GM18873 (cell line): ENCODE measurements around the gene SLC10A4.

Source experiments
- ATAC-seq: cut with Tn5 transposase; IDR thresholded peaks from one replicate; pipeline ENCODE4 v1.9.1; 2021; ENCODE audit warnings: mild to moderate bottlenecking, moderate library complexity, moderate number of reproducible peaks; ENCODE audit not compliant: unreplicated experiment, low FRiP score

SLC10A4 gene

DNA sequence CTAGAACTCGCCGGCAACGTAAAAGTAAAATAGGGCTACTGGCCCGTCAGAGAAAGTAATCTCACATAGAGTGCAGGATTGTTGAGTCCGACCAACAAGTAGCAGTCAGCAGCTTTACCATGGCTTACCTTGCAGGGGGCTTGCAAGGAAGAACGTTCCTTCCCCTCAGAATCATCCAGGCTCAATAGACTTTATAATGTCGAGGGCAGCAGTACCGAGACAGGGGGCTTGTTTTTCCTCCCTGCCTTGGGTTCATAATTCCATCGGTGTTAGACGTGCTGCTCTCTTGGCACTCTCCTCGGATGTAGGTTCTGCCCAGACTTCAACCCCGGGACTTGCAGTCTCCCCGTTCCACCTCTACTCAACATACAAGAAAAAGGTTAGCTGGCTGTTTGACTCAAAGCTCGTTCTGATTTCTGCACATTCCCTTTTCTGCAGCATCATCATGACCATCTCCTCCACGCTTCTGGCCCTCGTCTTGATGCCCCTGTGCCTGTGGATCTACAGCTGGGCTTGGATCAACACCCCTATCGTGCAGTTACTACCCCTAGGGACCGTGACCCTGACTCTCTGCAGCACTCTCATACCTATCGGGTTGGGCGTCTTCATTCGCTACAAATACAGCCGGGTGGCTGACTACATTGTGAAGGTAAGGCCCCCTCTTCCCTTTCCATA is 1.5 kb downstream of the SLC10A4 start:
- no peak for ATAC-seq

DNA sequence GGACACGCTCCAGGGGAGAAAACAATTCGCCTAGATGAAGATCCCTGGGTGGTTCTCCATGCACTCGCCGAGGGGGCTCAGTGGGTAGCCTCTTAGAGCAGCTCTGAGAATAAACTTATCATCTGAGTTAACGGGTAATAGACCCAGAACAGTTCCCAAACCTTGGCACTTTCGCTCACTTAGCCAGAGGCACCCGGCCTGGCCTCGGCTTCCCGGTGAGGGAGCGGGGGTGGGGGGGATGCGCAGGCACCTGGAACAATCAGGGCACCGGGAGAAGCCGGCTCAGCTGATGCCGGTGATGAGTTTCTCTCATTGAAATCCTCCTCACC is 6.5 kb downstream of the SLC10A4 start:
- no peak for ATAC-seq

DNA sequence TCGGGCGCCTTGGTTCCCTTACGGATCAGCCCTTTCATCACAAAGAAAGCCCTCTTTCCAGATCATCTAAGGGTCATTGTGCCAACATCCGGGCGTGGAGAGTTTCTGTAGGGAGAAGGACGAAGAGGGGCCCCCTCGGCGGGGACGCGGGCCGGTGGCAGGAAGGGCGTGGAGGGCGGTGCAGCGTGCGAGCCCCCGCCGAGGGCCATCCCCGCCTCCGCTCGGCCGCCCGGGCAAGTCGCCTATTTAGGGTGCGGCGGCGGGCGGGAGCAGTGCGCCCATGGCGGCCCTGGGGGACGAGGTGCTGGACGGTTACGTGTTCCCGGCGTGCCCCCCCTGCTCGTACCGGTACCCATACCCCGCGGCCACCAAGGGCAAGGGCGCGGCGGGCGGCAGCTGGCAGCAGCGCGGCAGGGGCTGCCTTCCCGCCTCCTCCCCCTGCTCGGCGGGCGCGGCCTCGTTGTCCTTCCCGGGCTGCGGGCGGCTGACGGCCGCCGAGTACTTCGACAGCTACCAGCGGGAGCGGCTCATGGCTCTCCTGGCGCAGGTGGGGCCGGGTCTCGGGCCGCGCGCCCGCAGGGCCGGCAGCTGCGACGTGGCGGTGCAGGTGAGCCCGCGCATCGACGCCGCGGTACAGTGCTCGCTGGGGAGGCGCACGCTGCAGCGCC is 7.0 kb downstream of the SLC10A4 start, which contains the start of gene ZAR1:
ZAR1 (plus strand) TSS at position 241 of the 668 bp plus-strand sequence; CDS start at position 281, 40 bp downstream.
- ATAC-seq: no peak

DNA sequence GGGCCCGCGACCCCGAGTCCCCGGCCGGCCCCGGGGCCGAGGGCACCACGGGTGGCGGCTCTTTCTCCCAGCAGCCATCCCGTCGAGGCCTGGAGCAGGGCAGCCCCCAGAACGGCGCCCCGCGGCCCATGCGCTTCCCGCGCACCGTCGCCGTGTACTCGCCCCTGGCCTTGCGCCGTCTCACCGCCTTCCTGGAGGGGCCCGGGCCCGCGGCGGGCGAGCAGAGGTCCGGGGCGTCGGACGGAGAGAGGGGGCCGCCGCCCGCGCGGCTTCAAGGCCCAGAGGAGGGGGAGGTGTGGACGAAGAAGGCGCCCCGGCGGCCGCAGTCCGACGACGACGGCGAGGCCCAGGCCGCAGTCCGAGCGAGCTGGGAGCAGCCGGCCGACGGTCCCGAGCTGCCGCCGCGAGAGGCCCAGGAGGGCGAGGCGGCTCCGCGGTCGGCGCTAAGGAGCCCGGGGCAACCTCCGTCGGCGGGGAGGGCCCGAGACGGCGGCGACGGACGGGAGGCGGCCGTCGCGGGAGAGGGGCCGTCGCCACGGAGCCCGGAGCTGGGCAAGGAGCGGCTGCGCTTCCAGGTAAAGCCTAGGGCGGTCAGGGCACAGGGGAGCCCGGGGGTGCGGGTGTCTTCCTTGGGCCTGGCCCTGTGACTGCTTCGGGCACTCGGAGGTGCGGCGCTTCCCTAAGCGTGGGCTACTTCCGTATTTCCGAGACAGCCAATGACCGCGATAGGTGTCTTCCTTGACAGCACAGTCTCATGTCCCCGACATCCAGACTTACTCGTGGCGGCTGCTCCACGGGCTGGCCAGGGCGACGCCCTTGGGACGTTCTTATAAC is 7.8 kb downstream of the SLC10A4 start:
- ATAC-seq: no peak

DNA sequence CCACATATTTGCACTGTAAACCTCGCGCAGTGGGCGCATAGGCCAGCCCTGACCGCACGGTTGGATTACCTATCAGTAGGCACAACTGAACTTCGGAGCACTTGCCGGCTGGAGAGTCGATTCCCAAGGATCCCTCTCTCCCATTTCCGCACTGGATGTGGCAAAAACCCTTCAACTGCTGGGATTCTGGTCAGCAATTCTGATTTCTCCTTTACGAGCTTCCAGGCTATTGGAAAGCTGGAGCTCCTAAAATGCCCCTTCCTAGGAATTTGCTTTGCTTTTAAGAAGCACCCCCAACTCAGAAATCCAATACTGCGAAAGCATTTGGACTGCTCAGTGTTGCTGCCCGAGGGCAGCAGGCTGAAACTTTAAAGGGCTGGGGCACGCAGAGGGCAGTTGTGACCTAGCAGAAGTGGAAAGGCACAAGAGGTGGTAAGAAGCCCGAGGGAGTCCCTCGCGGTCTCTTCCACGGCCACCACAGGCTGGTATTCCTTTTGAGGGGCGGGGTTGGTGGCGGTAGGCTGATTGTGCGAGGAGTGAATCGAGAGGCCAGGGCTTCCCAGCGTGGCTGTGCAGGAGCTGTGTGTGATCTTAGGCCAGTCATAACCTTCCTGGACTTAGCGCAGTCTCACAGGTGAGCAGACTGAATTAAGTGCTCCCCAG is 8.5 kb downstream of the SLC10A4 start:
- no peak for ATAC-seq

DNA sequence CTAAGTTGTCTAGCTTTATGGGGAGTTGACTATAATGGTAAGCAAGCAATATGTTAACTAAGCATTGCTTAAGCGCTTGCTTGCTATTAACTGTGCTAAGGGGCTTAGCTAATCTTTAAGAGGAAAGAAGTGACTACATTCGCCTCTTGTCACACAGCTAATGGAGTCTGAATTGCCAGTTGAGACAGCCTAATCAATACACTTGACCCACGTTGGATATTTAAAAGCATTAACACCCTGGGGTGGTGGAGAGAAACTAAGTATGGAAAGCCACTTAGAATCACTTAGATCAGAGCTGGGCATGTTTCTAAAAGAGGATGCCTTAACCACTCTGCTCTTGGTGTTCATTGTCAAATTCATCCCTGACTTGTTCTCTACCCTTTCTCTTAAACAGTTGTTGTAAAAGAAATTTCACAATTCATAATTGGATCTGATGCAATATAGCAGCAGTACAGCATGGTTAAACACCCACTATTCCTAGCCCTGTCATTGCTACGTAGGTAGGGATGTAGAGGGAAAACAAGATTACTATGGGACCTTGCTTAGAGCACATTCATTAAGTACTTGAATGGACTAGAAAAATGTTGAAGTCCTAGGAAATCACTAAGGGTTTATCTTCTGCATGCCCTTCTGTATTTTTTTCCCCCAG is 10.4 kb downstream of the SLC10A4 start:
- ATAC-seq: no peak

DNA sequence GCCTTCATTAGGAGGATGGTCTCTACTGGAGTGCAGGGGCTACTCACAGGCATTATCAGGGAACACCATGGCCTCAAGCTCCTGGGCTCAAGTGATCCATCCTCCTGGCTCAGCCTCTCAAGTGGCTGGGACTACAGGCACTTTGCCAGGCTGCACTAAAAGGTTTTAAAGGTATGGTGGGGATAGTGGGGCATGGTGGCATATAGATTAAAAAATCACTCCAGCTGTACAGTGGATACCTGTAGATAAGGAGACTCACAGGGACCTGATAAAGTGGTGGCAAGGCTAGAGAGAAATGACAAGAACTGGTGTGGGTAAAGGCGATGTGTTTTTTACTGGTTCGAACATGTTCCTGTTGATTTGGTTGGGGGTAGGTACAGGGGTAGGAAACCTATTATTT is 12.8 kb downstream of the SLC10A4 start:
- ATAC-seq: no peak

DNA sequence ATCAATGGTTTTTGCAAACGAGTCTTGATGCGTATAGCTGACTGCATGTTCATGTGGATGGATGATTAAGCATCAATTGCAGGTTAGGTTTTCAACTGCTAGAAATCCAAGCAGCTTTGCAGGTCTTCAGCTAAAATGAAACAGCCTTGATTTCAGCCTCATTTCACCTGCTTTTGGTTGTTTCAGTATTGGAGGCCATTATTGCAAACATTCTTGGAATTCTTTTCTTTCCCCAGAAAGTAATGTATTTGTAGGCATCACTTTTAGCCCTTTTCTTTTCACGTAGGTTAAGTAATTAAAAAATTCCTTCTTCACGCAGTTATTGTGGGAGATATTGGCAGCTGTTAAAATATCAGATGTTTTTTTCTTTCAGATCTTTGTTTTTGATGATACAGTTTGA is 15.8 kb downstream of the SLC10A4 start:
- ATAC-seq: no peak

DNA sequence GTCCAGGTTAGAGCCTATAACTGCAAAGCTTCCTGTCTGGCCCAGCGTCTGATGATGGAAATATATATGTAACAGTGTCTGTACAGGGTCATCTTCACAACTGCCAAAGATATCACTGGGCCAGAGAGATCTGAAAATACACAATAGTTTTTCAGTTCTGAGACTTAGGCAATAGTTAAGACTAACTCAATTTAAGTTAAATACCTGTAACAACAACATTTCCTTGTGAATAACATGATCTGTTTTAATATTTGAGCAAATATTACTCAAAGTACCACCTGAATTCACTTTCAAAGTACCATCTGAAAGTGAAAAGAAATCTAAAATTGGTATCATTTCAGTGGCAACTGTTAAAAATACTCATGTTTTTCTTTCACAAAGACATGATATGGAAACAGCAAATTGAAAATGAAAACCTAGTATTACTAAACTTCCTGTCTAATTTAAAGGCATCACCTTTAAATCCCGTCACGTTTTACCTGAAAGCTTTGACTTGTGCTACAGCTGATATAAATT is 16.5 kb downstream of the SLC10A4 start:
- ATAC-seq: peak; percentile 90

DNA sequence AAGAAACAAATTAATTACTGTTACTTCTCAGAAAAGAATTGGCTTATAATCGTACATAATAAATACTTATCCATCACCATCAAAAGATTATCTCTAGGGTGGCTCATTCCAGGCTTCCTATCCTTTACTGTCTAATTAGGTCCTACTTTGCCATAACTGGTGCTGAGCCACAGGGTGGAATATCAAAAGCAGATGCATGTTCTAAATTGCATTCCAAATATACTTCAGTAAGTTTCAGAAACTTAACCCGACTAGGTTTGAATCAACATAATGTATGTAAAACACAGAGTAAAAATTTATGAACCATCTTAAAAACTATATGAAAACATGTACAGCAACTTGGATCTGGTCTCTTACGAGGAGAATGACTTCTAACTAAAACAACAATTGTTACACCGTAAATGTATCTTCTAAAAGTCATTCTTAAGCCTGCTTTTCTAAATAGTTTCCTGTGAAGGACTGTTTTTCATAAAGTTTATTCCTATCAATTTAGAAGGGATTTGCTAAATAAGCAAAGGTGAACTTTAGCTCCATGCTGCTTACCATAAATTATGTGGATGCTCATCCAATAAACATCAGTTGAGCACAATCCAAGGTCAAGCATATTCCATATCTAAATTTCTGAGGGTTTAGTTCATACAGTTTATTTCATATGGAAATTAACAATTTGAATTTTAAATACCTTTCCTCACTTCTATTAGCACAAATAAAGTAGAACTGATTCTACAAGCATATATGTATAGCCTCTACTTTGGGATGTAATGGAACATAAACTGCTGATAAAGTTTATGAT is 20.3 kb downstream of the SLC10A4 start:
- ATAC-seq: no peak

DNA sequence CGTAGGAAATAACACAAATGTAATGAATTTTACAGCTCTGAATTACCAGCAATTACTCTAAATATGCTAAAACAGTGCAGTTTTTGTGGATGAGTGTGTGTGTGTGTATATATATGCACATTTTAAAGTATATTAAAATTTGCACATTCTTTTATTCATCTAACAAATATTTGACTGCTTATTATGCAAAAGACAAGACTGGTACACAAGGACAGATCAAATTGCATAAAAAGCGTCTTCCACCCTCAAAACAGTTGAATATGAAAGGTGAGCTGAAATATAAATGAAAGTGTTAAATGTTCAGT is 20.8 kb downstream of the SLC10A4 start:
- ATAC-seq: no peak

DNA sequence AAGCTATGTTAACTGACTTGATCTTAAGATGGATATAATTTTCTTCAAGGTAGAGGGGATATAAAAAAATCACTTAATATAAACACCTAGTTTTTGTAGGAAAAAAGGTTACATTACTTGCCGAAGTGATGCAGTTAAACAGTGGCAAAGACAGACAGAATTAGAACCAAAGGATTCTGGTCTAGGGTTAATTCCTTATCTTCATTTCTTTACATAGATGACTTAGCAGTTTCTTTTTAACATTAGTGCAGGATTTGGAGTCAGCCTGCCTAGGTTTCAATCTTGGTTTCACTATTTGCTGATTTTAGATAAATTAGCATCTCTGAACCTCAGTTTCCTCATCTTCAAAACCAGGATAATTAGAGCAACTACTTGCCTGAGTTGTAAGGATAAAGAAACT is 21.2 kb downstream of the SLC10A4 start:
- no peak for ATAC-seq

DNA sequence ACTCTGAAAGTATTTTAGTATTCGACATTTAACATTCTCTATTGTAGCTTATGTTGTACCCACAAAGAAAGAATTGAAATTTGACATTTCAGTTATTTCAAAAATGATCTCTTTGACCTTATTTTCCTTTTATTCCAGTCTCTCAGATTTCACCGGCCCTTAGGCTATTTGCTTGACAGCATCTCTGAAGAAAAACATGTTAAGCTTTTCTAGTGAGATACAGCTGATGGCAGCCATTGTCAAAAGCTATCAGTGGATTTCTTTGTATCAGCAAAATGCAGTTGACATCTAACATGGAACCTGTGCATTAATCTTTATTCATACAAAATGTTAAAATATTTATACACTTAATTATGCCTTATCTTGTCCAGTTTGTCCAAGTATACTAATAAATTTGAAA is 23.6 kb downstream of the SLC10A4 start:
- no peak for ATAC-seq

DNA sequence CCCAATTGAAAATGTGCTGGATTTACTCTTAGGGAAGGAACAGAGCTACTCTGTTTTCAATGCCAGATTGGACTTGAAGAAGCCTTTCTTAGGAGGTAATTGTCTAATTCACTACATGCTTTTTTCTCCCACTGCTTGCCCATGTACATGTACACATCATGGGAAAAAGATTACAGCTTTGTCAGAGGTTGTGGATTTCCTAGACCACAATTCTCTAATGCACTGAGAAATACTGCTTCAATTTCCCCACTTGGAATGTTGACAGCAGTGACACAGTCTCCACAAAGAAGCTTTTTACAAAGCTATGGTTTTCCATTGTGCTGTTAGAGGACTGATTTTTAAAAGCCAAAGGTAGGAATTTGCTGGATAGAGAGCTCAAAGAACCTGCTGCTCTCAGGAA is 26.4 kb downstream of the SLC10A4 start:
- ATAC-seq: no peak

DNA sequence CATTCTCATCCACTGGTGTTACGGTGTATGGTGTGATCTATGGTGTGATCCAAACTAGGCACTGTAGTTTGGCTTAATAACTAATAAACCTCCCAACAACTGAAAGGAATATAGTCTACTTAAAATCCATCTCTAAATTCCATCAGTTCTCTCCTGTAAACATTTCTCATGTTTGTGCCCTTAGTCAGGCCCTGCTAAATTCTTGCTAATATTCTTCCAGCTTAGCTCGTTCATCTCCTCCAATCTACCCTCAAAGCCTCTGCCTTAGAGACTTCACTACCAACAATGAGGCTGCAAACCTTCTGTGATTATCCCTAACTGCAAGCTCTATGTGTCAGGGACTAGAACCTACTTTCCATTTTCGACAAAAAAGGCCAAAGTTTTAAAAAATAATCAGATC is 35.0 kb downstream of the SLC10A4 start:
- no peak for ATAC-seq

DNA sequence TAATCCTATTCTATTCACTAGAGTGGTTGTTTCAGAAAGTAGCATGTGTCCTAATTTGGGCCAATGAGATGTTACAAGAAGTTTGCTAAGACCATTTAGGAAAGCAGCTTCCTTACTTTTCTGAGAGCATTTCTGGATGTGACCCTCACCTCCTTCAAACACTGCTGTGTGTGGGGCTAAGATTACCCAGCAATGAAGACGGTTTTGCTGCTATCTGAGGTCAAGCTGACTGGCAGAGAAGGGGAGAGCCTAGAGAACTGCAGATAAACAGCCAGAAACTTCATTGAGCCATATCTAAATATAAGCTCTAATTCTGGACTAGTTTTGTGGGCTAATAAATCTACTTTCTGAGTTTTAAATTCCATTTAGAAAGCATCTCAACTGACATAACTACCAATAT is 43.3 kb downstream of the SLC10A4 start:
- ATAC-seq: no peak

DNA sequence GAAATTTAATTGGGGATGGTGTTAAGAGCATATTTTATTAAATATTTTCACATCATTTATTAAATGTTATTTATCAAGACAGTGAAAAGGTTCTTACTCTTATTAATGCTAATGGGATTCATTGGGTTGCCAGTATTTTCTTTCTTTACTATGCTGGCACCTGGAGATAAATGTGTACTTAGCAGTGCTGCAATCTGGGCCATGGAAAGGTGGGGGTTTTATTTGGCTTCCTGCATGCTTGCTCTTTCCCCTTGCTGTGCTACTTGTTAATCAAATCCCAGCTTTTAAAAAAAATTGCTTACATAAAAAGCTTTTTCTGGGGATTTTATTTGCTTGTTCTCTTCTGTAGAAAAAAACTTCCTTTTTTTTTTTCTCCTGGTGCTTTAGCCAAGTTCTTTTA is 55.2 kb downstream of the SLC10A4 start:
- no peak for ATAC-seq
